Activated CD4-positive, alpha-beta T cell treated with anti-CD3 and anti-CD28 coated beads, Interleukin-2, amount 10 ng/mL, durations not matched to agents 24 days and 14 days (primary cell): Measurements from ENCODE around the gene STAMBP. TPM values are rescaled to one million over a fixed set of nuclear protein-coding genes. Genes with fewer than 3 reads are reported as not detected.
"Not testable (repeated sequence)": the region's sequence is repeated elsewhere in the genome, so short reads cannot be mapped to it uniquely, and the experiment has no call there.

Experiments
- DNase-seq: peaks from one replicate; pipeline ENCODE4 v3.0.0; 2022
- H3K27ac Mint-ChIP-seq: one replicate; pipeline ENCODE4 v1.8.0; 2022; ENCODE audit warnings: mild to moderate bottlenecking, mixed read lengths
- H3K27me3 Mint-ChIP-seq: one replicate; pipeline ENCODE4 v1.8.0; 2022; ENCODE audit warnings: mixed read lengths
- H3K36me3 Mint-ChIP-seq: one replicate; pipeline ENCODE4 v1.8.0; 2022; ENCODE audit warnings: low read depth, mild to moderate bottlenecking, mixed read lengths
- H3K4me1 Mint-ChIP-seq: one replicate; pipeline ENCODE4 v1.8.0; 2021; ENCODE audit warnings: mixed read lengths
- H3K4me3 Mint-ChIP-seq: one replicate; pipeline ENCODE4 v1.8.0; 2022; ENCODE audit warnings: mild to moderate bottlenecking, moderate library complexity, mixed read lengths
- H3K9me3 Mint-ChIP-seq: one replicate; pipeline ENCODE4 v1.8.0; 2021; ENCODE audit warnings: mixed read lengths
- intact Hi-C: fragments of 100-400 bp; cut with micrococcal nuclease; formaldehyde crosslinking; loops from one replicate; pipeline ENCODE4 v1.15.1; 2023
- total RNA-seq: library from RNA; stranded (reverse); gene quantifications from 2 replicates; pipeline ENCODE4 v1.2.3, GENCODE V29; 2022

The STAMBP gene
- total RNA-seq, 1 donor from 2014 or later = 59.9 TPM

DNA sequence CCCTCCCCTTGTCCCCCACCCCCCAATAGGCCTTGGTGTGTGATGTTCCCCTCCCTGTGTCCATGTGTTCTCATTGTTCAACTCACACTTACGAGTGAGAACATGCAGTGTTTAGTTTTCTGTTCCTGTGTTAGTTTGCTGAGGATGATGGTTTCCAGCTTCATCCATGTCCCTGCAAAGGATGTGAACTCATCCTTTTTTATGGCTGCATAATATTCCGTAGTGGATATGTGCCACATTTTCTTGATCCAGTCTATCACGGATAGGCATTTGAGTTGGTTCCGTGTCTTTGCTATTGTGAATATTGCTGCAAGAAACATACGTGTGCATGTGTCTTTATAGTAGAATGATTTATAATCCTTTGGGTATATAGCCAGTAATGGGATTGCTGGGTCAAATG is 49.2 kb downstream of the STAMBP start:
- H3K36me3 Mint-ChIP-seq, DNase-seq, H3K9me3 Mint-ChIP-seq, H3K27me3 Mint-ChIP-seq, H3K4me1 Mint-ChIP-seq, H3K27ac Mint-ChIP-seq, H3K4me3 Mint-ChIP-seq, intact Hi-C loops: not testable (repeated sequence)

GRCh38 chr2:73885406-73885805 is 56.6 kb downstream of the STAMBP start:
- H3K27ac Mint-ChIP-seq = no peak overlapping the region
- DNase-seq = no peak
- no peak overlapping the region for H3K4me3 Mint-ChIP-seq
- H3K9me3 Mint-ChIP-seq = peaks cover 13% of the 10 kb centered on the region
- peaks cover 7% of the 10 kb centered on the region for H3K27me3 Mint-ChIP-seq
- peaks cover 24% of the 10 kb centered on the region for H3K4me1 Mint-ChIP-seq
- intact Hi-C loops = no loop called here
- no peaks in the 10 kb centered on the region for H3K36me3 Mint-ChIP-seq

DNA sequence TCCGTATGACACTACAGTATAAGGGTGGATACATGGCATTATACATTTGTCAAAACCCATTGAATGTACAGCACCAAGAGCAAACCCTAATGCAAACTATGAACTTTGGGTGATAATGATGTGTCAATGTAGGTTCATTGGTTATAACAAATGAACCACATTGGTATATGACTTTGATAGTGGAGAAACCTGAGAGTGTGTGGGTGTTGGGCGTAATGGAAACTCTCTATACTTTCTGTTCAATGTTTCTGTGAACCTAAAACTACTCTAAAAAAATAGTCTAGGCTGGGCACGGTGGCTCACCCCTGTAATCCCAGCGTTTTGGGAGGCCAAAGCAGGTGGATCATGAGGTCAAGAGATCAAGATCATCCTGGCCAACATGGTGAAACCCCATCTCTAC is 57.6 kb downstream of the STAMBP start:
- DNase-seq = no peak
- peaks cover 3% of the 10 kb centered on the region for H3K27me3 Mint-ChIP-seq
- no peaks in the 10 kb centered on the region for H3K36me3 Mint-ChIP-seq
- H3K9me3 Mint-ChIP-seq = peaks cover 13% of the 10 kb centered on the region
- intact Hi-C loops = loop anchor here (1.0 to 2.0 kb wide), 6 partner anchors 10 to 93 kb away; partner anchors contain the start of gene DGUOK
- peaks cover 24% of the 10 kb centered on the region for H3K4me1 Mint-ChIP-seq
- H3K4me3 Mint-ChIP-seq = peak overlapping the region; percentile 12
- H3K27ac Mint-ChIP-seq = peak overlapping the region; percentile 82

DNA sequence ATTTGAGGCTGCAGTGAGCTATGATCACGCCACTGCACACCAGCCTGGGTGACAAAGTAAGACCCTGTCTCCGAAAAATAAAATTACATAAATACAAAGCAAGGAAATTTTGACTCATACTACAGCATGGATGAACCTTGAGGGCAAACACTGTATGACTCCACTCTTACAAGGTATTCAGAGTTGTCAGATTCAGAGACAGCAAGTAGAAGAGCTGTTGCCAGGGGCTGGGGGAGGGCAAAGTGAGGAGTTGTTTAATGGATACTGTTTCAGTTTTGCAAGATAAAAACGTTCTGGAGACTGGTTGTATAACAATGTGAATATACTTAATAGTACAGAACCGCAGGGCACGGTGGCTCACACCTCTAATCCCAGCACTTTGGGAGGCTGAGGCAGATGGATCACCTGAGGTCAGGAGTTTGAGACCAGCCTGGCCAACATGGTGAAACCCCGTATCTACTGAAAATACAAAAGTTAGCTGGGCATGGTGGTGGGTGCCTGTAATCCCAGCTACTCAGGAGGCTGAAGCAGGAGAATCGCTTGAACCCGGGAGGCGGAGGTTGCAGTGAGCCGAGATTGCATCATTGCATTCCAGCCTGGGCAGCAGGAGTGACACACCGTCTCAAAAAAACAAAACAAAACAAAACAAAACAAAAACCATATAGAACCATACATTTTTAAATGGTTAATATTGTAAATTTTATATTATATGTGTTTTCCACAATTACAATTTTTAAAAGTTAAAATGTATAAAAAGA is 59.0 kb downstream of the STAMBP start:
- not testable (repeated sequence) for H3K36me3 Mint-ChIP-seq, DNase-seq, H3K27me3 Mint-ChIP-seq, H3K4me3 Mint-ChIP-seq
- Mint-ChIP-seq H3K4me1 (peaks cover 24% of the 10 kb centered on the region), H3K9me3 (peaks cover 13% of the 10 kb centered on the region), H3K27ac (peak overlapping the region; percentile 53)
- intact Hi-C loops = loop anchor here (2.0 kb wide), 2 partner anchors 39 to 57 kb away; partner anchors contain the start of gene DGUOK

DNA sequence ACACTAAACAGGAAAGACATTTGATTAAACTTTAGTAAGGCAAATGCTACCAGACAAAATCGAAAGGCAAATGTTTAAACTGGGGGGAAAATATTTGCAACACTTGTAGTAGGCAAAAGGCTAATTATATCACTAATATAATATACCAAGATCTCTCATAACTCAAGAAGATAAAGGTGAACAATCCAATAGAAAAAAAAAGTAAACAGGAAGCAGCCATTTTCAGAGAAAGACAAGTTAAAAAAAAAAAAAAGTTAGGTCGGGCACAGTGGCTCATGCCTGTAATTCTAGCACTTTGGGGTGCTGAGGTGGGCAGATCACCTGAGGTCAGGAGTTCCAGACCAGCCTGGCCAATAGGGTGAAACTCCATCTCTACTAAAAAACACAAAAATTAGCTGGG is 59.6 kb downstream of the STAMBP start:
- Mint-ChIP-seq H3K27me3 (no peaks in the 10 kb centered on the region), H3K27ac (peak overlapping the region; percentile 37), H3K9me3 (peaks cover 13% of the 10 kb centered on the region), H3K36me3 (no peaks in the 10 kb centered on the region), H3K4me1 (peaks cover 25% of the 10 kb centered on the region), H3K4me3 (no peak overlapping the region)
- no peak for DNase-seq
- intact Hi-C loops = no loop called here

DNA sequence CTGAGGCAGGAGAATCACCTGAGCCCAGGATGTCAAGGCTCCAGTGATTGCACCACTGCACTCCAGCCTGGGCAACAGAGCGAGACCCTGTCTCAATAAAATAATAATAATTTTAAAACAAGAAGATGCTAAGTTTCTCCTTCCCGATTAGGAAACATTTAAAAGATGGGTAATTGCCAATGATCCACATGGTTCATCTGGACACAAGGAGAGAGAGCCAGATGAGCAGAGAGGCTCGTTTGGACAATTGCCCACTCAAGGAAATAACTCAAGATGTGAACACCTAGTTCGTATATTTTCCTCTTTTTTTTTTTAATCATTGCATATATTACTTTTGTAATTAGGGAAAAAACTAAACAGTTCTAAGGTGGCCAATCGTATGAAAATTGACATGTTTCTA is 60.4 kb downstream of the STAMBP start:
- Mint-ChIP-seq H3K9me3 (peaks cover 13% of the 10 kb centered on the region), H3K27me3 (no peaks in the 10 kb centered on the region), H3K4me1 (peaks cover 32% of the 10 kb centered on the region), H3K27ac (no peak overlapping the region), H3K36me3 (no peaks in the 10 kb centered on the region), H3K4me3 (no peak overlapping the region)
- no peak for DNase-seq
- intact Hi-C loops = no loop called here

DNA sequence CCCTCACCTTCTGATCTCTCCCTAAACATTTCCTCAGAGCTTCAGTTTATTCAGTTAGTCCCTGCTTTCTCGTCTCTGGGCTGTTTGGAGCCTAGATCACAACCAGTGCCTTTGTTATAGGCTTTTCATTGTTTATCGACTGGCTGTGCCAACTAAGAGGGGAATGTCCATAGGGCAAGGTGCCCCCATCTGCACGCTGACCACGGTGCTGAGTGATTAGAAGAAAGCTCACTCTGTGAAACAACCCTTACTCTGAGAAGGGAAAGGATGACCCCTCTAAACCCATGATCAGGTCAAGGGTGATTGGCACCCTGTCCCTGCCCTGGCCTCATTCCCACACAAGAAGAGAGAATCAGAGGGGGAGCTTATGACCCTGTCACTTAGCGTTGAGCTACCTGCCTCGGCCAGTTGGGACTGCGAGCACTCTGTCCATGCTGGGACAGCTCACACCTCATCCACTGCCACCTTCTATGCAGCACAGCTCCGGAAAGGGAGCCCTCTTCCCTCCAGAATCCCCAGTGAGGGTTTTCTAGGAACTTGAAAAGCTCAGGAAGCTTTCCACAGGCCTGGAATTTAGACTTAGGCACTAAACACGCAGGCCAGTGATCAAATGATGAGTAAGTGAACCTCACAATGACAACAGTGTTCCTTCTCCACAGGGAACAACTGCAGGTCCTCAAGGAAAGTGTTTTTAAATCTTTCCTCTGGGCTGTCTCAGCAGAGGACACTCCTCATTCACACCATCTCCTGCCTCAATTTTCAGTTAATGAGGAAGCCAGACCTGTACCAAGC is 61.7 kb downstream of the STAMBP start:
- intact Hi-C loops = no loop called here
- H3K9me3 Mint-ChIP-seq = peaks cover 13% of the 10 kb centered on the region
- no peaks in the 10 kb centered on the region for H3K36me3 Mint-ChIP-seq
- H3K27ac Mint-ChIP-seq = no peak overlapping the region
- H3K27me3 Mint-ChIP-seq = no peaks in the 10 kb centered on the region
- no peak for DNase-seq
- H3K4me1 Mint-ChIP-seq = peaks cover 41% of the 10 kb centered on the region
- H3K4me3 Mint-ChIP-seq = no peak overlapping the region

GRCh38 chr2:73891276-73891901 is 62.6 kb downstream of the STAMBP start:
- Mint-ChIP-seq H3K27me3 (no peaks in the 10 kb centered on the region), H3K36me3 (no peaks in the 10 kb centered on the region), H3K27ac (no peak overlapping the region), H3K4me3 (no peak overlapping the region), H3K9me3 (peaks cover 7% of the 10 kb centered on the region), H3K4me1 (peaks cover 36% of the 10 kb centered on the region)
- intact Hi-C loops = no loop called here
- DNase-seq = no peak

GRCh38 chr2:73892631-73893329 is 64.0 kb downstream of the STAMBP start, which contains the start of gene ACTG2:
Gene ACTG2 (plus strand): TSS chr2:73893008. CDS start chr2:73901312, 8,304 bp downstream.
- Mint-ChIP-seq H3K27ac (peak within 1 kb of the TSS; percentile 59), H3K4me3 (no peak within 1 kb of the TSS), H3K36me3 (no peaks in the 10 kb centered on the region), H3K9me3 (no peaks in the 10 kb centered on the region), H3K27me3 (no peaks in the 10 kb centered on the region), H3K4me1 (peaks cover 40% of the 10 kb centered on the region)
- no peak for DNase-seq
- intact Hi-C loops = no loop called here

DNA sequence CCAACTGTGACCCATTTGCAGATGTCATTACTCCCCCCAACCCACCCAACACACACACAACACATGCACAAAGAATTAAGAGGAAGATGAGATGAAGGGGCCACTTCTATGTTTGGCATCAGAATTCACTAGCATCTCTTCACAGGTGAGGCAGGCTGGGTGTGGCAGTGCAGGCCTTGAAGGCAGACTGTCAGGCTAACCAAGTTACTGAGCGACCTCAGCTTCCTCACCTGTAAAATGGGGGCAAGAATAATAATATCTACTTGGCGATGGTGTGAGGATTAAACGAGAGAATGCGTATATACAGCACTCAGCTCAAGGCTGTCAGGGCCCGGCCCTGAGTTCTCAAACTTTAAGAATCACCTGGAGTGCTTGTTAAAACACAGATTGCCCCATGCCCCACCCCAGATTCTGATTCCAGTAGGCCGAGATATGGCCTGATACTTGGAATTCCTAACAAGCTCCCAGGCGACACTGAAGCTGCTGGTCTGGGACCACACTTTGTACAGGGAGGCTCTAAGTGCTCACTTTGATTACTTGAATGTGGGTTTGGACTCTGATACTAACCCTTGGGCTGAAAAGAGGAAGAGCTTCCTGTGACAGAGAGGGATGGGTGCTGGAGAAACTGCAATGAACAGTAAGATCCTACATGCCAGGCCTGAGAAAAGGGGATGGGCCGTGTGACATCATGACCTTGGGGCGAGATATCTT is 65.2 kb downstream of the STAMBP start:
- DNase-seq = no peak
- no peak overlapping the region for H3K4me3 Mint-ChIP-seq
- H3K4me1 Mint-ChIP-seq = peaks cover 35% of the 10 kb centered on the region
- H3K27me3 Mint-ChIP-seq = no peaks in the 10 kb centered on the region
- peak overlapping the region; percentile 59 for H3K27ac Mint-ChIP-seq
- no peaks in the 10 kb centered on the region for H3K36me3 Mint-ChIP-seq
- intact Hi-C loops = no loop called here
- H3K9me3 Mint-ChIP-seq = no peaks in the 10 kb centered on the region

GRCh38 chr2:73894475-73894850 is 65.7 kb downstream of the STAMBP start:
- DNase-seq = no peak
- H3K4me1 Mint-ChIP-seq = peaks cover 35% of the 10 kb centered on the region
- H3K27ac Mint-ChIP-seq = peak overlapping the region; percentile 59
- no peaks in the 10 kb centered on the region for H3K36me3 Mint-ChIP-seq
- no peak overlapping the region for H3K4me3 Mint-ChIP-seq
- intact Hi-C loops = no loop called here
- no peaks in the 10 kb centered on the region for H3K9me3 Mint-ChIP-seq
- H3K27me3 Mint-ChIP-seq = no peaks in the 10 kb centered on the region

DNA sequence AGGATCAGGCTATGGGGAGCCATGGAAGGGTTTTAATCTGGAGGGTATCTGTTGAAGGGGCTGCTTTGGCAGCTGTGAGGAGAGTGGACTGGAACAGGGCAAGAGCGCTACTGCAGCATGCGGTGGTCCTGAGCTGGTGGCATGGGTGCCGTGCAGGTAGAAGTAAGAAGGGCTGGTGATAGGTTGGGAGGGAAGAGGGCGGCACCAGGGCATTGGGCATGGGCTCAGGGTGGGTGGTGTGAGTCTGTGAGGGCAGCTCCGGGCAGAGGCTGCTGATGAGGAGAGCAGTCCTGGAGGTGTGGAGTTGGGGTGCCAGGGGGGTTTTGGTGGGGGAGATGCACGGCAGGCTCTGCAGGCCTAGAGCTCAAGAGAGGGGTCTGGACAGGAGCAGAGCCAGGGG is 66.1 kb downstream of the STAMBP start:
- intact Hi-C loops = no loop called here
- Mint-ChIP-seq H3K4me1 (peaks cover 35% of the 10 kb centered on the region), H3K36me3 (no peaks in the 10 kb centered on the region), H3K27ac (peak overlapping the region; percentile 59), H3K4me3 (no peak overlapping the region), H3K27me3 (no peaks in the 10 kb centered on the region), H3K9me3 (no peaks in the 10 kb centered on the region)
- DNase-seq = no peak

DNA sequence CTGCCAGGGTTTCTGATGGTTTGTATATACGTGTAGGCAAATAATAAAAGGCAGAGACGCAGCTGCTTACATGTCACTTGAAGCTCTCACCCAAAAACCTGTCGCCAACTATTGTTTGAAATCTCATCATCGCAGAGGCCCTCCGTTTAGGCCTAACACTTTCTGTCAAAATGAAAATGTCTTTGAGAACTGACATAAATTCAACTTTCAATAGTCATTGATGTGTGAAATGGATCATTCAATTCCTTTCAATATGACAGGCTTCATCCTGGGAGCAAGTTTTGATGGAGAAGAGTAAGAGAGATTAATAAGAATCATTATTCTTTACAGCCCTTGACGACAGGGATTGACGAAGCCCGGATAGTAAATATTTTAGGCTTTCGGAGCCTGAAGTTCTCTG is 66.7 kb downstream of the STAMBP start:
- peak overlapping the region; percentile 14 for H3K27ac Mint-ChIP-seq
- DNase-seq = no peak
- no peaks in the 10 kb centered on the region for H3K36me3 Mint-ChIP-seq
- H3K4me1 Mint-ChIP-seq = peaks cover 35% of the 10 kb centered on the region
- H3K4me3 Mint-ChIP-seq = no peak overlapping the region
- H3K9me3 Mint-ChIP-seq = no peaks in the 10 kb centered on the region
- intact Hi-C loops = no loop called here
- no peaks in the 10 kb centered on the region for H3K27me3 Mint-ChIP-seq
